Esophagus muscularis mucosa (tissue), 3 donors: ENCODE data around the gene GPBAR1.

Experiments used
- POLR2A ChIP-seq: fragments of 450-650 bp; IDR thresholded peaks from one replicate; pipeline ENCODE4 v1.6.1; 2017; ENCODE audit warnings: antibody characterized with exemption, moderate library complexity, mild to moderate bottlenecking, low read depth
- POLR2AphosphoS5 ChIP-seq, 2 donors: sonication (generic); formaldehyde crosslinking; IDR thresholded peaks; one replicate each; pipeline ENCODE4 v1.6.1; 2017; ENCODE audit warnings: antibody characterized with exemption in 2 of 2
- TF ChIP-seq, protein P1 (sequence below), 3 experiments: fragments of 200-600 bp in 2 of 3; fragments of 450-650 bp in 1 of 3; sonication (generic) in 2 of 3; IDR thresholded peaks; one replicate each; pipeline ENCODE4 v1.5.1; 2017 to 2019; ENCODE audit warnings: antibody characterized with exemption in 3 of 3, mild to moderate bottlenecking in 2 of 3, moderate library complexity in 1 of 3

DNA sequence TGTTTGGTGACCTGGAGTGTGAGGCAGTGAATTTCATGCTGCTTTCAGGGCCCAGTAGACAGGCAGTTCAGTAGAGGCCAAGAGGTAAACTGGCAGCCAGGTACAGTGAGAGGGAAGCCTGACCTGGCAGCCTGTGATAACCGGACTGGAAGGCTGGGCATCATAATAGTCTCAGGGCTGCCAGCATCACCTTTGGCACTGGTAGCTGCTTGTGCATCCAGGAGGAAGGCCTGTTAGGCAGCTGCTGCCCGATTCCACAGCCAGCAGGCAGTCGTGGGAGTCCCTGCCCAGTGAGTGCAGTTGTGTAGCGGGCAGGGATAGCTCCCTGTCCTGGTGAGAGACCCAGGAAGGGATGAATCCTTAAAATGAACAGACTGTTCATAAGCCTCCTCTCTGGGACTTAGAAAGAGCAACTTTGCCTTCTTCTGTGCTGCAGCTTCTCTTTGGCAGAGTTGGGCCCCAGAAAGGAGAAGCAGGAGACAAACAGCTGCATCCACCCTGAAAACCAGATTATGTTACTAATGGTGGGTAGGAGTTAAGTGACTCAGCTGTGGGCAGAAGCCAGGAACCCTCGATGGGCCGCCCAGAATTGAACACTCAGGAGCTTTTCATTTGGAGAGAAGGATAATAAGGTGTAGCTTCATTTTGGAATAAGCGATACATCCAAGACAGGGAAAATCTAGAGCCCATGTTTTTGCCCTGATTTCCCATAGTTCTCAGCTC lies 8.1 kb upstream of the GPBAR1 start:
- TF ChIP-seq, protein P1, sequence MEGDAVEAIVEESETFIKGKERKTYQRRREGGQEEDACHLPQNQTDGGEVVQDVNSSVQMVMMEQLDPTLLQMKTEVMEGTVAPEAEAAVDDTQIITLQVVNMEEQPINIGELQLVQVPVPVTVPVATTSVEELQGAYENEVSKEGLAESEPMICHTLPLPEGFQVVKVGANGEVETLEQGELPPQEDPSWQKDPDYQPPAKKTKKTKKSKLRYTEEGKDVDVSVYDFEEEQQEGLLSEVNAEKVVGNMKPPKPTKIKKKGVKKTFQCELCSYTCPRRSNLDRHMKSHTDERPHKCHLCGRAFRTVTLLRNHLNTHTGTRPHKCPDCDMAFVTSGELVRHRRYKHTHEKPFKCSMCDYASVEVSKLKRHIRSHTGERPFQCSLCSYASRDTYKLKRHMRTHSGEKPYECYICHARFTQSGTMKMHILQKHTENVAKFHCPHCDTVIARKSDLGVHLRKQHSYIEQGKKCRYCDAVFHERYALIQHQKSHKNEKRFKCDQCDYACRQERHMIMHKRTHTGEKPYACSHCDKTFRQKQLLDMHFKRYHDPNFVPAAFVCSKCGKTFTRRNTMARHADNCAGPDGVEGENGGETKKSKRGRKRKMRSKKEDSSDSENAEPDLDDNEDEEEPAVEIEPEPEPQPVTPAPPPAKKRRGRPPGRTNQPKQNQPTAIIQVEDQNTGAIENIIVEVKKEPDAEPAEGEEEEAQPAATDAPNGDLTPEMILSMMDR (IDR thresholded peaks at IDR 0.05) = no peak
- TF ChIP-seq POLR2AphosphoS5 (IDR thresholded peaks at IDR 0.05) (no peak), POLR2A (no peak)
